ENCODE data around the gene FAM90A26.
"Not testable (repeated sequence)": the region's sequence is repeated elsewhere in the genome, so short reads cannot be mapped to it uniquely, and the experiment has no call there.

FAM90A26 gene

DNA sequence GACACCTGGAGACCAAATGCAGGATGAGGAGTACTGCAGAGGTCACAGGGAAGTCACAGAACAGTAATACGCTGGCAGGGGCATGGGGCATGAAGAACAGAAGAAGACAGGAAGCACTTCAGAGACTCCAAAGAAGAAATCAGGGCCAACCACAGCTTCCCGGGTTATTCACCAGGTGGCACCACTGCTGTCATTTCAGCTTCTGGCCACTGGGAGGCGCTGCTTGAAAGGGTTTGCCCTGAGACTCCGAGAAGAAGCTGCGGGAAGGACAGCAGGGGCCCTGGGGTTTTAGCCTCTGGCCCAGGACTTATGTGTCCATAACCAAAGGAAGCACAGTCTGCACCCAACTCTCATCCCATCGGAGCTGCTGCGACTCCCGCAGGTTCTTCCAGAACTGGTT, 4.2 kb upstream of the FAM90A26 start:
- DNase-seq (ENCODE audit: low spot score); POLR2A ChIA-PET (ENCODE audit: low non-redundant PET); CTCF ChIA-PET; H3K27ac ChIP-seq: not testable (repeated sequence)
- TF ChIP-seq, protein P1, sequence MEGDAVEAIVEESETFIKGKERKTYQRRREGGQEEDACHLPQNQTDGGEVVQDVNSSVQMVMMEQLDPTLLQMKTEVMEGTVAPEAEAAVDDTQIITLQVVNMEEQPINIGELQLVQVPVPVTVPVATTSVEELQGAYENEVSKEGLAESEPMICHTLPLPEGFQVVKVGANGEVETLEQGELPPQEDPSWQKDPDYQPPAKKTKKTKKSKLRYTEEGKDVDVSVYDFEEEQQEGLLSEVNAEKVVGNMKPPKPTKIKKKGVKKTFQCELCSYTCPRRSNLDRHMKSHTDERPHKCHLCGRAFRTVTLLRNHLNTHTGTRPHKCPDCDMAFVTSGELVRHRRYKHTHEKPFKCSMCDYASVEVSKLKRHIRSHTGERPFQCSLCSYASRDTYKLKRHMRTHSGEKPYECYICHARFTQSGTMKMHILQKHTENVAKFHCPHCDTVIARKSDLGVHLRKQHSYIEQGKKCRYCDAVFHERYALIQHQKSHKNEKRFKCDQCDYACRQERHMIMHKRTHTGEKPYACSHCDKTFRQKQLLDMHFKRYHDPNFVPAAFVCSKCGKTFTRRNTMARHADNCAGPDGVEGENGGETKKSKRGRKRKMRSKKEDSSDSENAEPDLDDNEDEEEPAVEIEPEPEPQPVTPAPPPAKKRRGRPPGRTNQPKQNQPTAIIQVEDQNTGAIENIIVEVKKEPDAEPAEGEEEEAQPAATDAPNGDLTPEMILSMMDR (conservative IDR thresholded peaks at IDR 0.05; ENCODE audit: low read depth), result peak; percentile 32

DNA sequence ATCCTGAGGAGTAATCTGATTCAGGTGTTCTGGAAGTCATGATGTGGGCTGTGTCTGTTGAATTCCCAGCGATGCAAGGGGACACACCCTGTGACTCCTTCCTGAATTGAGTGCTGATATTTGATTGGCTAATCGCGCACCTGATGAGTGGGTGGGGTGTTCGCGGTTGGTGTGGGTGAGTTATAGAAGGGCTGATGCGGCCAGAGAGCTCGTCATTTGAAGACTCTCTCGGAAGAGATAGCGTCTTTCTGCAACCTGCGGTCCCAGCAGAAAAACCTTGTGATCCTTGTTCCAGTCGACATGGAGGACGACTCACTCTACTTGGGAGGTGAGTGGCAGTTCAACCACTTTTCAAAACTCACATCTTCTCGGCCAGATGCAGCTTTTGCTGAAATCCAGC, 40.1 kb downstream of the FAM90A26 start, which contains the start of gene USP17L10:
Gene USP17L10, plus strand, starts transcription at position 301 of the 400 bp plus-strand sequence. Its CDS starts 0 bp downstream, at position 301.
- CTCF ChIA-PET; DNase-seq (ENCODE audit: low spot score); POLR2A ChIA-PET (ENCODE audit: low non-redundant PET); H3K27ac ChIP-seq: not testable (repeated sequence)

DNA sequence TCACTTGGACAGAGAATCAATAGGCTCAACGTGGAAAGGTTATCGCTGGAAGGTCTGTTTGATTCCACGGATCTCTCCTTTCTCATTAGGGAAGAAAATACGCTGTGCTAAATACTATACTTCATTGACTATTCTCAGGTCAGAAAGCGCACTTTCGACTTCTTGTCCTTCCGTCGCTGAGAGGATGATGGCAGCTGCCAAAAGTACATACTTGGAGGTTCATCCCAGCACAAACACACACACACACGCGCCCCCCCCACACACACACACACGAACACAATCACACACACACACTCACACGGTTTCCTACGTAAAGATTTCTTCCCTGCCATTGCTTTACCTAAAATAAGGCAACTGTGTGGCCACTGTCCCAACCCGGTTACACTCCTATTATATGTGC, 44.5 kb downstream of the FAM90A26 start:
- DNase-seq (ENCODE audit: low spot score); CTCF ChIA-PET; POLR2A ChIA-PET (ENCODE audit: low non-redundant PET); H3K27ac ChIP-seq: not testable (repeated sequence)

DNA sequence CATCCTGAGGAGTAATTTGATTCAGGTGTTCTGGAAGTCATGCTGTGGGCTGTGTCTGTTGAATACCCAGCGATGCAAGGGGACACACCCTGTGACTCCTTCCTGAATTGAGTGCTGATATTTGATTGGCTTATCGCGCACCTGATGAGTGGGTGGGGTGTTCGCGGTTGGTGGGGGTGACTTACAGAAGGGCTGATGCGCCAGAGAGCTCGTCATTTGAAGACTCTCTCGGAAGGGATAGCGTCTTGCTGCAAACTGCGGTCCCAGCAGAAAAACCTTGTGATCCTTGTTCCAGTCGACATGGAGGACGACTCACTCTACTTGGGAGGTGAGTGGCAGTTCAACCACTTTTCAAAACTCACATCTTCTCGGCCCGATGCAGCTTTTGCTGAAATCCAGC, 44.9 kb downstream of the FAM90A26 start, which contains the start of gene USP17L11:
Gene USP17L11, plus strand, starts transcription at position 301 of the 400 bp plus-strand sequence. Its CDS starts 0 bp downstream, at position 301.
- POLR2A ChIA-PET (ENCODE audit: low non-redundant PET); DNase-seq (ENCODE audit: low spot score); H3K27ac ChIP-seq; CTCF ChIA-PET: not testable (repeated sequence)

DNA sequence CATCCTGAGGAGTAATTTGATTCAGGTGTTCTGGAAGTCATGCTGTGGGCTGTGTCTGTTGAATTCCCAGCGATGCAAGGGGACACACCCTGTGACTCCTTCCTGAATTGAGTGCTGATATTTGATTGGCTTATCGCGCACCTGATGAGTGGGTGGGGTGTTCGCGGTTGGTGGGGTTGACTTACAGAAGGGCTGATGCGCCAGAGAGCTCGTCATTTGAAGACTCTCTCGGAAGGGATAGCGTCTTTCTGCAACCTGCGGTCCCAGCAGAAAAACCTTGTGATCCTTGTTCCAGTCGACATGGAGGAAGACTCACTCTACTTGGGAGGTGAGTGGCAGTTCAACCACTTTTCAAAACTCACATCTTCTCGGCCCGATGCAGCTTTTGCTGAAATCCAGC, 49.6 kb downstream of the FAM90A26 start, which contains the start of gene USP17L12:
Gene USP17L12, plus strand, starts transcription at position 301 of the 400 bp plus-strand sequence. Its CDS starts 0 bp downstream, at position 301.
- POLR2A ChIA-PET (ENCODE audit: low non-redundant PET); DNase-seq (ENCODE audit: low spot score); H3K27ac ChIP-seq; CTCF ChIA-PET: not testable (repeated sequence)

DNA sequence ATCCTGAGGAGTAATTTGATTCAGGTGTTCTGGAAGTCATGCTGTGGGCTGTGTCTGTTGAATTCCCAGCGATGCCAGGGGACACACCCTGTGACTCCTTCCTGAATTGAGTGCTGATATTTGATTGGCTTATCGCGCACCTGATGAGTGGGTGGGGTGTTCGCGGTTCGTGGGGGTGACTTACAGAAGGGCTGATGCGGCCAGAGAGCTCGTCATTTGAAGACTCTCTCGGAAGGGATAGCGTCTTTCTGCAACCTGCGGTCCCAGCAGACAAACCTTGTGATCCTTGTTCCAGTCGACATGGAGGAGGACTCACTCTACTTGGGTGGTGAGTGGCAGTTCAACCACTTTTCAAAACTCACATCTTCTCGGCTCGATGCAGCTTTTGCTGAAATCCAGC, 54.4 kb downstream of the FAM90A26 start, which contains the start of gene USP17L13:
Gene USP17L13, plus strand, starts transcription at position 301 of the 400 bp plus-strand sequence. Its CDS starts 0 bp downstream, at position 301.
- H3K27ac ChIP-seq; POLR2A ChIA-PET (ENCODE audit: low non-redundant PET); DNase-seq (ENCODE audit: low spot score); CTCF ChIA-PET: not testable (repeated sequence)

Data from RWPE1 (cell line).